ENCODE data around the gene TAB2. TPM values are rescaled to one million over a fixed set of nuclear protein-coding genes. Genes with fewer than 3 reads are reported as not detected.

Gene TAB2
- total RNA-seq, 1 donor from 2014 or later = 45.1 TPM

DNA sequence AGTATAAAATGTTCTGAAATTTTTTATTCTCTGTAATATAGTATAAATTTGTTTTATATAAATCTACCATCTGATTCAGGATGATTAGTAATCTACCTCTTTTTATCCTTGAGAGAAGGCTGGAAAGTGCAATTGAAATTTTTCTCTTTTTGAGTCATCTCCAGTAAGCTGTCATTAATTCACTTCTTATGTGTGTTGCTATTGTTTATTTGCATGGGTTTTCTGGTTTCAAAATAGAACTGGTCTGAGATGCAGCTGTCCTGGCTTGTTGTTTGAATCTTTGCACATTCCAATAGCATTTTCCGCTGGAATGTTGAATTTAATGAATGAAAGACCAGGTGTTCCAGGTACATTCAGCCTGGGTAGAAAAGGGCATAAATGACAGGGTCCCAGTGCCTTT is 24.3 kb upstream of the TAB2 start:
- Mint-ChIP-seq H3K27ac (ENCODE audit: unreplicated experiment) (no peak overlapping the region), H3K36me3 (ENCODE audit: low read depth) (no peaks in the 10 kb centered on the region), H3K4me1 (peaks cover 2% of the 10 kb centered on the region), H3K27me3 (ENCODE audit: low read depth) (no peaks in the 10 kb centered on the region), H3K9me3 (no peaks in the 10 kb centered on the region), H3K4me3 (no peak overlapping the region)
- no peak for DNase-seq (ENCODE audit: low read depth, low spot score)
- TF ChIP-seq, protein P1, sequence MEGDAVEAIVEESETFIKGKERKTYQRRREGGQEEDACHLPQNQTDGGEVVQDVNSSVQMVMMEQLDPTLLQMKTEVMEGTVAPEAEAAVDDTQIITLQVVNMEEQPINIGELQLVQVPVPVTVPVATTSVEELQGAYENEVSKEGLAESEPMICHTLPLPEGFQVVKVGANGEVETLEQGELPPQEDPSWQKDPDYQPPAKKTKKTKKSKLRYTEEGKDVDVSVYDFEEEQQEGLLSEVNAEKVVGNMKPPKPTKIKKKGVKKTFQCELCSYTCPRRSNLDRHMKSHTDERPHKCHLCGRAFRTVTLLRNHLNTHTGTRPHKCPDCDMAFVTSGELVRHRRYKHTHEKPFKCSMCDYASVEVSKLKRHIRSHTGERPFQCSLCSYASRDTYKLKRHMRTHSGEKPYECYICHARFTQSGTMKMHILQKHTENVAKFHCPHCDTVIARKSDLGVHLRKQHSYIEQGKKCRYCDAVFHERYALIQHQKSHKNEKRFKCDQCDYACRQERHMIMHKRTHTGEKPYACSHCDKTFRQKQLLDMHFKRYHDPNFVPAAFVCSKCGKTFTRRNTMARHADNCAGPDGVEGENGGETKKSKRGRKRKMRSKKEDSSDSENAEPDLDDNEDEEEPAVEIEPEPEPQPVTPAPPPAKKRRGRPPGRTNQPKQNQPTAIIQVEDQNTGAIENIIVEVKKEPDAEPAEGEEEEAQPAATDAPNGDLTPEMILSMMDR (conservative IDR thresholded peaks at IDR 0.05) = no peak

DNA sequence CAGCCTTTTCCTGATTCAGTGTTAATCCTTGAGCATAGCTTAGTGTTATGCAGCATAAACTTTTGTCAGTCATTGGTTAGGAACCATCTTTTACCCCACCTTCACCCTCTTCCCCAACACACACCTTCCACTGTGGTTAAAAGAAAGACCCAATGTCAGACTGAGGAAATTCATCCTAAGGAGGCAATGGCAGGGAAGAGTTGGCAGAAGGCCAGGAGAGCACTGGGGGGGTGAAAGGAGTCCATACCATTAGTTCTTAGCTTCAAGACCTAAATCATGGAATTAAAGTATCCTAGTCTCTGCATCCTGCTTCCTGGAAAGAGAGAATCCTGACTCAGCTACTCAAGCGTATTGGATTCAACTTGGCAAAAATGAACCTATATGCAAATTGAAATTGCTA is 16.9 kb upstream of the TAB2 start:
- Mint-ChIP-seq H3K9me3 (no peaks in the 10 kb centered on the region), H3K36me3 (ENCODE audit: low read depth) (no peaks in the 10 kb centered on the region), H3K27me3 (ENCODE audit: low read depth) (no peaks in the 10 kb centered on the region), H3K4me3 (no peak overlapping the region), H3K27ac (ENCODE audit: unreplicated experiment) (no peak overlapping the region), H3K4me1 (peaks cover 6% of the 10 kb centered on the region)
- no peak for DNase-seq (ENCODE audit: low read depth, low spot score)
- TF ChIP-seq, protein P1 (conservative IDR thresholded peaks at IDR 0.05) = no peak

- Mint-ChIP-seq H3K36me3 (ENCODE audit: low read depth) (no peaks in the 10 kb centered on the region), H3K27me3 (ENCODE audit: low read depth) (no peaks in the 10 kb centered on the region), H3K4me1 (peaks cover 14% of the 10 kb centered on the region), H3K27ac (ENCODE audit: unreplicated experiment) (no peak overlapping the region), H3K9me3 (no peaks in the 10 kb centered on the region), H3K4me3 (no peak overlapping the region)
- TF ChIP-seq, protein P1 (conservative IDR thresholded peaks at IDR 0.05) = no peak
- no peak for DNase-seq (ENCODE audit: low read depth, low spot score)
Measured at GRCh38 chr6:149302723-149303122, 14.8 kb upstream of the TAB2 start.

GRCh38 chr6:149303468-149303867 is 14.0 kb upstream of the TAB2 start:
- TF ChIP-seq, protein P1 (conservative IDR thresholded peaks at IDR 0.05) = no peak
- Mint-ChIP-seq H3K27ac (ENCODE audit: unreplicated experiment) (no peak overlapping the region), H3K27me3 (ENCODE audit: low read depth) (no peaks in the 10 kb centered on the region), H3K4me3 (no peak overlapping the region), H3K4me1 (peaks cover 19% of the 10 kb centered on the region), H3K36me3 (ENCODE audit: low read depth) (no peaks in the 10 kb centered on the region), H3K9me3 (no peaks in the 10 kb centered on the region)
- DNase-seq (ENCODE audit: low read depth, low spot score) = no peak

DNA sequence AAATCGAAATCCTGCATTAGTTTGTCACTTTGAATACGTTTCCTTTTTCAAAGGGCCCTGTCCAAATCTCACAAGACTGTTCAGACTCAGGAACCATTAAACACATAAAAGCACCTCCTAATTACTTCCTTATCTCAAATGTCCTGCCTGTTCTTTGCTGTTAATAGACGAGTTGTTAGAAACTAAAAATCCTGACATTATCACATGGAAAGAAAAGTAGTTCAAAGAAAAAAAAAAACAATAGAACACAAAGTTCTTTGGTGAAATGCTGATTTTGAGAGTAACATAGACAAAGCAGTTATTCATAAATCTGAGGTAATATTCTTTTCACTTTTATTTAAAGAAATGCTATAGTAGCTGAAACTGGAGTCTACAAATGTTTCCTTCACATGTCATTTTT is 12.1 kb upstream of the TAB2 start:
- H3K9me3 Mint-ChIP-seq = peaks cover 4% of the 10 kb centered on the region
- no peak for DNase-seq (ENCODE audit: low read depth, low spot score)
- TF ChIP-seq, protein P1 (conservative IDR thresholded peaks at IDR 0.05) = no peak
- H3K27ac Mint-ChIP-seq (ENCODE audit: unreplicated experiment) = peak overlapping the region; percentile 60
- H3K36me3 Mint-ChIP-seq (ENCODE audit: low read depth) = no peaks in the 10 kb centered on the region
- H3K4me1 Mint-ChIP-seq = peaks cover 23% of the 10 kb centered on the region
- H3K4me3 Mint-ChIP-seq = no peak overlapping the region
- H3K27me3 Mint-ChIP-seq (ENCODE audit: low read depth) = no peaks in the 10 kb centered on the region

DNA sequence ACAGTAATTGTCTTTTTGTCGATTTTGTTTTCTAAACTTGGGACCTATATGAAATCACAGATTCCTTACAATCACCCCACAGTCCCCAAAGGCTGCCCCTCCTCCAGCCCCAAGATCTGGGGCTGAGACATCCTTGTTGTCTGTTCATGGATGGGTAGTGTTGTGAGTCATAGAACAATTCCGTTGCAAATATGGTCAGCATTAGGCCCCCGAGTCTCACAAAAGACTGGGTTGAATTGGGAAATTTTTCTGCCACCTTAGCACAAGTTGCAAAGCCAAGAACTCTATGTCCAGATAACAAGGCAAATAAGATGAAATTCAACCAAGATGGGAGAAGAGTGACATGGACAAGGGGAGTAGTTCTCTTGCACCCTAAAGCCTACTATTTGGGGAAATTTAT is 10.5 kb upstream of the TAB2 start:
- no peak overlapping the region for H3K4me3 Mint-ChIP-seq
- no peak overlapping the region for H3K27ac Mint-ChIP-seq (ENCODE audit: unreplicated experiment)
- peaks cover 23% of the 10 kb centered on the region for H3K4me1 Mint-ChIP-seq
- H3K27me3 Mint-ChIP-seq (ENCODE audit: low read depth) = no peaks in the 10 kb centered on the region
- no peak for DNase-seq (ENCODE audit: low read depth, low spot score)
- H3K36me3 Mint-ChIP-seq (ENCODE audit: low read depth) = no peaks in the 10 kb centered on the region
- TF ChIP-seq, protein P1 (conservative IDR thresholded peaks at IDR 0.05) = no peak
- peaks cover 6% of the 10 kb centered on the region for H3K9me3 Mint-ChIP-seq

Measured in neural crest cell (in vitro differentiated cells).